SIG-M5 treated with dmso at 0.1 percent for 504 hours (cell line): ENCODE data around the gene CCDC27.
A peak's percentile ranks its signal among the peaks of the same experiment; 100 is the strongest.

ENCODE experiments used
- DNase-seq: peaks from one replicate; lab custom pipeline; 2025; ENCODE audit not compliant: unreplicated experiment; lab: John Stamatoyannopoulos, UW

Gene CCDC27

GRCh38 chr1:3774276-3774945 is 22.2 kb downstream of the CCDC27 start:
- no peak for DNase-seq

- no peak for DNase-seq
Measured at GRCh38 chr1:3774946-3775489, 22.8 kb downstream of the CCDC27 start.

DNA sequence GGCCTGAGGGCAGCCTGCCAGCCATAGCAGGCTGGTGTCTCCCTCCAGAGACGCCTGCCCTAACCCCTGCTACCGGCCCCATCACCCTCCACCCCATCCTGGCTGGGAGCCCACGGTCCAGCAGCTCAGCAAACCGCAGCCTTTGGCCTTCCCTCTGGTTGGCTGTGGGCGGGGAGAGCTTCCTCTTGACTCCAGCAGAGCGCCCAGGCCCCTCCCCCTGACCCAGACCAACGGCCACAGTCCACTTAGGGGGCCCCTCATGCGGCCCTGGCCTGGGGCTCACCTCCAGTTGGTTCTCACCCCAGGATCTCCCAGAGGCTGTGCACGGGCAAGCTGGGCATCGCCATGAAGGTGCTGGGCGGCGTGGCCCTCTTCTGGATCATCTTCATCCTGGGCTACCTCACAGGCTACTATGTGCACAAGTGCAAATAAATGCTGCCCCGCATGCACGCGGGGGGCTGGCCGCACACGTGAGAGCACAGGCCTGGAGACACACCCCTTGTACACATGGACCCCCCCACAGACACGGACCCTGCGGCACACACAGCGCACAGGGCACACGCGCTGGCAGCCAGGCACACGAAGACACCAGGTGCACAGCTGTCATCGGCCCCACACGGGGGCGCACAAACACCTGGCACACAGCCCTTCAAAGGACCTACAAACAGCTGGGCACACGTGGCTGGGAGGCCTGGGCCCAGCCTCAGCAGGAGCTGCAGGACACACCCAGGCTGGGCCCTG is 23.4 kb downstream of the CCDC27 start:
- DNase-seq, result peak; percentile 10

- DNase-seq, result no peak
Measured at GRCh38 chr1:3776231-3776961, 24.1 kb downstream of the CCDC27 start.

GRCh38 chr1:3777078-3777547 is 24.9 kb downstream of the CCDC27 start:
- no peak for DNase-seq

GRCh38 chr1:3777647-3778589 is 25.7 kb downstream of the CCDC27 start:
- no peak for DNase-seq

DNA sequence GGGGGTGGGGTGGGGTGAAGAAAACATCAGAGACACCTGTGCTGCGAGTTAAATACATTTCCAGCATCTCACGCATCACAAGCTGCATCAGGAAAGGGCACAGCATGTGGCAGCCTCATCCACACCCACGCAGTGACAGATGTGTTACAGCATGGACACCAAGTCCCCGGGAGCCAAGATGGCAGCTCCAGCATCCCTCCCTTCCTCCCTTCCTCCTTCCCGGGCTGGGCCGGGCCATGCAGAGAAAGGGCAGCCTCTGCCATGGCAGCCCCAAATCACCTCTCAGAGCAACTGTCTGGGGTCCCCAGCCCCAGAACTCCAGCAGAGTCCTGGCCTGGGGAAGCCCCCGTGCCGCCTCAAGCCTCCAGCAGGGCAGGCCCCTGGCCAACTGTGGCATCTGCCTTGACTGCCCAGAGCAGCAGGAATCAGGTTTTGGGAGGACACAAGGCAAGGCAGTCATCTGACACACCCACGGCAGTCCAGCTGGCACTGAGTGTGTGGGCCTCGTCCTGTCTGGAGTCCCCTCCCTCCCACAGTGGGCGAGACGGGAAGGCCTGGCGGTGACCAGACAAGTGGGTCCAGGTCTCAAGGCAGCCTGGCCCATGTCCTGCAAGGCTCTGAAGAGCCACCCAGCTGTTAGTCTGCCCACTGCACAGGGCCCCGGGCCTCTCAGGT is 26.5 kb downstream of the CCDC27 start:
- DNase-seq, result no peak

- DNase-seq, result no peak
Measured at GRCh38 chr1:3779265-3779911, 27.1 kb downstream of the CCDC27 start.

GRCh38 chr1:3779912-3780416 is 27.7 kb downstream of the CCDC27 start:
- DNase-seq, result no peak

GRCh38 chr1:3780901-3781300 is 28.7 kb downstream of the CCDC27 start:
- no peak for DNase-seq

DNA sequence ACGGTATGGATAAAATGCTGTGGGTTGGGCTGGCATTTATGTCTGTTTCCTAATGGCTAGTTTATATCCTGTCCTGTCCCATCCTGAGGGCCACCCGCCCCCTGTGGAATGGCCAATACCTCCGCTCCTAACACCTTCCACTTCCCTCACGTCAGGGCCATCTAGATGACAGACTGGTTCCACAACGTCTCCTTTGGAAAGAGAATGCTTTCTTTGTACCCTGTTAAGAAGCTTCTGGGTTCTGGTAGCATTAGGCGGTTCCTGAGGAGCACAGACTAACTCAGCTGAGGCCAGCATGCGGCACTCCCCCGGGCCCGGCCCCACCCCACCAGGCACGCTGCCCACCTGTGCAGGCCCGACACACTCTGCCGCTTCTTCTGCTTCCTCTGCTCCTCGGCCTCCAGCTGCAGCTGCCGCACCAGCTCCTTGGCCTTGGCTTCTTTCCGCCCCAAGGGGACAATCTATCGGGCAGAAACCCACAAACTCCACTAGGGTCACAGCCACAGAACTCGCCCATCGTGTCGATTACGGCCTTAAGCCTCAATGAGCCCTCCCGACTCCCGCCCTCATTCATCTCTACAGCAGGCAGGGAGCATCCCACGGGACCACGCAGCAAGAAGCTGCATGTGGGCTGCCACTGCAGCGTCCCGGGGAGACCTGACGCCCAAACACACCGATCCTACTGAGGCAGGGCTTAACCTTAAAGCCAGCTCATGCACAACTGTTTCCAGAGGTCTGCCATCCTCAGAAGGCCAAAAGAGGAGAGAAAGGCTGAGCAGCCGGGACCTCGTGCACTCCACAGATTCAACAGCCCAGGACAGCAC is 31.6 kb downstream of the CCDC27 start:
- DNase-seq, result no peak

GRCh38 chr1:3785045-3785444 is 32.8 kb downstream of the CCDC27 start:
- DNase-seq, result no peak

DNA sequence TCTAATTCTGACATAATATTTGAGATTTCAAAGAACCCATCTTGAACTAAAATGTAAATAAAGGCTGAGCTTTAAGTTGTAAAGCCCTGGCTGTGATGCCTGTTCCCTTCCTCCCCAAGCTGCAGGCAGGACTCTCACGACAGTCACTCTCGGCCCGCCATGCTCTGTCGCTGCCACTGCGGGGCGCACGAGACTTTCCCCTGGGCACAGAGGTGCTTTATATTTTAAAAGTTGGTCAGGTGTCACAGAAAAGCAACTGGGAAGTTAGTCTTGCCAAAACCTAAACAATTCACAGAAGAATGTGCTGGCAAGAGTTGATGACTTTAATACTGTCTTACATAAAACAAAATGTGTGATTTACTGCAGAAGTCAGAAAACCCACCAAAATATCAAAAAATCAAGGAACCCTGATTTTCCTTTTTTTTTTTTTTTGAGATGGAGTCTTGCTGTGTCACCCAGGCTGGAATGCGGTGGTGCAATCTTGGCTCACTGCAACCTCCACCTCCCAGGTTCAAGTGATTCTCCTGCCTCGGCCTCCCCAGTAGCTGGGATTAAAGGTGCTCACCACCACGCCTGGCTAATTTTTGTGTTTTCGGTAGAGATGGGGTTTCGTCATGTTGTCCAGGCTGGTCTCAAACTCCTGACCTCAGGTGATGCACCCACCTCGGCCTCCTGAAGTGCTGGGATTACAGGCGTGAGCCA is 33.4 kb downstream of the CCDC27 start:
- DNase-seq, result no peak

GRCh38 chr1:3786468-3787348 is 34.5 kb downstream of the CCDC27 start:
- no peak for DNase-seq

GRCh38 chr1:3787349-3787715 is 35.1 kb downstream of the CCDC27 start:
- no peak for DNase-seq

DNA sequence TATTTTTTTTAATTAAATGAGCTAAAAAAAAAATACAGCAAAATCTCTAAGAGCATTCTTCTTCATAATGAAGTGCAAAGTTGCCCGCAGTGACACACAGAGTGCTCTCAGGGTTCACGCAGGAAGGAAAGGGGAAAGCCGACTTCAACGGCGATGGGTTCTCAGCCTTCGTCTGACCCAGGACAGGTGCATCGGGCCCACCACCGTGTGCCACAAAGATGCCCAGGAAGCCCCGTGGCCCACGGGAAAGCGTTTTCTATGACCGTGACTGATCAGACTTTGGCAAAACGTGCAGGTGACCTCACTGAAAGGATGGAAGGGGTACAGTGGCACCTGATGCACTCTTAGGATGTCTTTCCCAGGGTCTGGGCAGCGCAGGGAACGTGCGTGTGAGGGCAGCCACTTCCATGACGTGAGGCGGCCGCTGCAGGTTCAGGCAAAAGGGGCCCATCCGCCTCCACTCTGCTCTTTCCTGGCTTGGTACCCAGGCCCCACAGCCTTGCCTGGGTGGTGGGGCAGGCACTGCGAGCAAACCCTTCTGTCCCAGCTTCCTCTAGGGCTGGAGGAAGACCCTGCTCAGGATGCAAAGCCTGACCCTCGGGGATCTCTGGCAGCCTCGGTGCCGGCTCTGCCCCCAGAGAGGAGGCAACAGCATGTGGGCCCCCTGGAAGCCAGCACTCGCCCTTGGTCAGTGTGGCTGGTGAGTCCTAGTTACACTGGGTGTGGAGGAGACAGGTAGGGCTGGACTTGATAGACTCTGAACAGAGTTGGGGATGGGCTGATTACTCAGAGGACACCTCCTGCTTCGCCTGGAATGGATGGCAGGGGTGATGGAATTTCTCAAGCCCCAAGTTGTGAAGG is 35.7 kb downstream of the CCDC27 start:
- DNase-seq, result no peak
